Caco-2 (cell line): ENCODE measurements around the gene RFNG. TPM values are rescaled to one million over a fixed set of nuclear protein-coding genes. Genes with fewer than 3 reads are reported as not detected.

Experiments used
- BruUV-seq: library from RNA; stranded (reverse); fragments of 400-500 nt; replicated peaks from 2 replicates; lab custom pipeline; 2021; lab: Mats Ljungman, UMichigan
- CTCF ChIA-PET: fragments of 300-600 bp; sonication (Branson Sonifier 250); formaldehyde crosslinking; loops from one replicate; lab custom pipeline; 2022; ENCODE audit warnings: antibody characterized with exemption; lab: Charles Lee
- POLR2A ChIA-PET: fragments of 300-600 bp; sonication (Branson Sonifier 250); formaldehyde crosslinking; loops from one replicate; lab custom pipeline; 2022; ENCODE audit warnings: antibody characterized with exemption; lab: Charles Lee
- DNase-seq, 2 experiments: peaks; one replicate each; pipeline versions ENCODE4 v3.0.0 to v3.0.0-alpha.2; 2020 to 2022
- H3K27me3 ChIP-seq: replicated peaks from 2 replicates; pipeline ENCODE4 v1.6.0; 2011; ENCODE audit warnings: low read length; ENCODE audit not compliant: control insufficient read depth, insufficient read depth
- H3K36me3 ChIP-seq: 2 replicates; pipeline ENCODE4 v1.5.1; 2011; ENCODE audit warnings: low read length; ENCODE audit not compliant: control insufficient read depth, insufficient read depth
- H3K4me1 ChIP-seq: fragments of 250-450 bp; sonication (Bioruptor Pico); 2 replicates; pipeline ENCODE4 v1.5.1; 2020; ENCODE audit warnings: mild to moderate bottlenecking
- H3K4me3 ChIP-seq: 2 replicates; pipeline ENCODE4 v1.5.1; 2011; ENCODE audit warnings: low read depth, mild to moderate bottlenecking, control low read depth, low read length
- H3K9me3 ChIP-seq: fragments of 250-450 bp; sonication (Bioruptor Pico); 2 replicates; pipeline ENCODE4 v1.5.1; 2020; ENCODE audit warnings: mild to moderate bottlenecking, moderate library complexity
- H3K27ac Mint-ChIP-seq: one replicate; pipeline ENCODE4 v1.8.0; 2022; ENCODE audit warnings: mixed read lengths; ENCODE audit not compliant: unreplicated experiment
- H3K27me3 Mint-ChIP-seq: one replicate; pipeline ENCODE4 v1.8.0; 2022; ENCODE audit warnings: mixed read lengths; ENCODE audit not compliant: insufficient read depth, unreplicated experiment
- H3K36me3 Mint-ChIP-seq: one replicate; pipeline ENCODE4 v1.8.0; 2022; ENCODE audit warnings: mild to moderate bottlenecking, mixed read lengths; ENCODE audit not compliant: insufficient read depth, unreplicated experiment
- H3K4me1 Mint-ChIP-seq: one replicate; pipeline ENCODE4 v1.8.0; 2022; ENCODE audit warnings: low read depth, mixed read lengths; ENCODE audit not compliant: unreplicated experiment
- H3K4me3 Mint-ChIP-seq: one replicate; pipeline ENCODE4 v1.8.0; 2022; ENCODE audit warnings: mild to moderate bottlenecking, moderate library complexity, mixed read lengths; ENCODE audit not compliant: unreplicated experiment
- H3K9me3 Mint-ChIP-seq: one replicate; pipeline ENCODE4 v1.8.0; 2022; ENCODE audit warnings: mixed read lengths; ENCODE audit not compliant: unreplicated experiment
- intact Hi-C: fragments of 100-400 bp; cut with micrococcal nuclease; formaldehyde crosslinking; loops from one replicate; pipeline ENCODE4 v1.10.0; 2022; ENCODE audit not compliant: unreplicated experiment
- total RNA-seq: library from RNA; stranded (reverse); gene quantifications from 2 replicates; pipeline ENCODE4 v1.2.3, GENCODE V29; 2022
- TF ChIP-seq, protein P1 (sequence below), 2 experiments: fragments of 200-600 bp in 1 of 2; IDR thresholded peaks; 1 replicate in 1 of 2; 2 replicates in 1 of 2; pipeline versions ENCODE4 v1.5.1 to v1.8.0; 2011 to 2022; ENCODE audit warnings: antibody characterized with exemption in 1 of 2, control low read depth in 1 of 2, inconsistent platforms in 1 of 2, low read depth in 1 of 2, low read length in 1 of 2, mild to moderate bottlenecking in 1 of 2, moderate library complexity in 1 of 2; ENCODE audit not compliant: insufficient read depth in 1 of 2, severe bottlenecking in 1 of 2, unreplicated experiment in 1 of 2

Gene RFNG
- total RNA-seq, 1 experiment from 2014 or later: 35.5 TPM

- no TSS peak for BruUV-seq
- ChIA-PET POLR2A (no interaction called here), CTCF (no interaction called here)
- Mint-ChIP-seq H3K4me1 (no peaks in the 10 kb centered on the region), H3K9me3 (no peaks in the 10 kb centered on the region), H3K36me3 (peaks cover 62% of the 10 kb centered on the region), H3K27ac (no peak overlapping the region), H3K27me3 (no peaks in the 10 kb centered on the region), H3K4me3 (no peak overlapping the region)
- peaks cover 9% of the 10 kb centered on the region for H3K4me1 ChIP-seq
- H3K9me3 ChIP-seq: no peaks in the 10 kb centered on the region
- intact Hi-C loops: no loop called here
- no peak for DNase-seq
- TF ChIP-seq, protein P1, sequence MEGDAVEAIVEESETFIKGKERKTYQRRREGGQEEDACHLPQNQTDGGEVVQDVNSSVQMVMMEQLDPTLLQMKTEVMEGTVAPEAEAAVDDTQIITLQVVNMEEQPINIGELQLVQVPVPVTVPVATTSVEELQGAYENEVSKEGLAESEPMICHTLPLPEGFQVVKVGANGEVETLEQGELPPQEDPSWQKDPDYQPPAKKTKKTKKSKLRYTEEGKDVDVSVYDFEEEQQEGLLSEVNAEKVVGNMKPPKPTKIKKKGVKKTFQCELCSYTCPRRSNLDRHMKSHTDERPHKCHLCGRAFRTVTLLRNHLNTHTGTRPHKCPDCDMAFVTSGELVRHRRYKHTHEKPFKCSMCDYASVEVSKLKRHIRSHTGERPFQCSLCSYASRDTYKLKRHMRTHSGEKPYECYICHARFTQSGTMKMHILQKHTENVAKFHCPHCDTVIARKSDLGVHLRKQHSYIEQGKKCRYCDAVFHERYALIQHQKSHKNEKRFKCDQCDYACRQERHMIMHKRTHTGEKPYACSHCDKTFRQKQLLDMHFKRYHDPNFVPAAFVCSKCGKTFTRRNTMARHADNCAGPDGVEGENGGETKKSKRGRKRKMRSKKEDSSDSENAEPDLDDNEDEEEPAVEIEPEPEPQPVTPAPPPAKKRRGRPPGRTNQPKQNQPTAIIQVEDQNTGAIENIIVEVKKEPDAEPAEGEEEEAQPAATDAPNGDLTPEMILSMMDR (IDR thresholded peaks at IDR 0.05; ENCODE audit: insufficient read depth in 1 of 2, low read depth in 1 of 2, low read length in 1 of 2, severe bottlenecking in 1 of 2, unreplicated experiment in 1 of 2): no peak
- H3K36me3 ChIP-seq: no peaks in the 10 kb centered on the region; the same call in 1 of the 2 replicates
- H3K4me3 ChIP-seq: no peak overlapping the region
- H3K27me3 ChIP-seq: no peaks in the 10 kb centered on the region
Measured at GRCh38 chr17:82018152-82018988, 33.2 kb downstream of the RFNG start.

DNA sequence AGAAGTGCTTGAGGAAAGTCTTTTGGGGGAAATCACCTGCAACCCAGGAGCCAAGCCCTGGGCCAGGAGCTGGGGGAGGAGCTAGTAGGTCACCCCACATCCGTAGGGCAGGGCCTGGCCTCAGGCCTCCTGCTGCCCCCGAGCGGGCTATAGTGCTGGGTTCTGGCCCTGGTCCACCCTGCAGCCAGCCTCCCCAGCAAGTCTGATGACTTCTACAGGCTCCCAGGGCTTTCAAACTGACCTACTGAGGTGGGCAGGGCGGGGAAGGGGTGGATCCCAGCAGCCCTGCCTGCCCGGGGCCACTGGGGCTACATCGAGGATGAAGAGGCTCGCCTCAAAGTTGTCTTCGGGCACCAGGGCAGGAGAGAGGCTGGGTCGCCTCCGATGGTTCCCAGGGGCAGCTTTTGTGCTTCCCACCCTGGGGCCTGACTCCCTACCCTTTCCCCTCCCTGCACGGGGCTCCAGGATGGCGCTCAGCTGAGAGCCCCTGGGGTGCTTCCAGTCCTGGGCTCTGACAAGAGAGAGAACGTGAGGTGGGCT is 33.9 kb downstream of the RFNG start:
- Mint-ChIP-seq H3K36me3 (peaks cover 56% of the 10 kb centered on the region), H3K4me1 (no peaks in the 10 kb centered on the region), H3K27ac (no peak overlapping the region), H3K9me3 (no peaks in the 10 kb centered on the region), H3K4me3 (no peak overlapping the region), H3K27me3 (no peaks in the 10 kb centered on the region)
- Histone ChIP-seq H3K27me3 (no peaks in the 10 kb centered on the region), H3K36me3 (no peaks in the 10 kb centered on the region; the same call in 1 of the 2 replicates), H3K4me1 (peaks cover 11% of the 10 kb centered on the region), H3K4me3 (no peak overlapping the region), H3K9me3 (no peaks in the 10 kb centered on the region)
- intact Hi-C loops: no loop called here
- BruUV-seq: no TSS peak
- ChIA-PET POLR2A (no interaction called here), CTCF (no interaction called here)
- TF ChIP-seq, protein P1 (IDR thresholded peaks at IDR 0.05; ENCODE audit: insufficient read depth in 1 of 2, low read depth in 1 of 2, low read length in 1 of 2, severe bottlenecking in 1 of 2, unreplicated experiment in 1 of 2): no peak
- no peak for DNase-seq

GRCh38 chr17:82016875-82017459 is 34.6 kb downstream of the RFNG start:
- no peaks in the 10 kb centered on the region for H3K9me3 ChIP-seq
- ChIA-PET CTCF (no interaction called here), POLR2A (no interaction called here)
- intact Hi-C loops: no loop called here
- no peak overlapping the region for H3K4me3 ChIP-seq
- TF ChIP-seq, protein P1 (IDR thresholded peaks at IDR 0.05; ENCODE audit: insufficient read depth in 1 of 2, low read depth in 1 of 2, low read length in 1 of 2, severe bottlenecking in 1 of 2, unreplicated experiment in 1 of 2): no peak
- H3K36me3 ChIP-seq: no peaks in the 10 kb centered on the region; the same call in 1 of the 2 replicates
- H3K27me3 Mint-ChIP-seq: no peaks in the 10 kb centered on the region
- H3K4me1 Mint-ChIP-seq: no peaks in the 10 kb centered on the region
- no peaks in the 10 kb centered on the region for H3K27me3 ChIP-seq
- no peaks in the 10 kb centered on the region for H3K9me3 Mint-ChIP-seq
- peaks cover 49% of the 10 kb centered on the region for H3K36me3 Mint-ChIP-seq
- no peak overlapping the region for H3K4me3 Mint-ChIP-seq
- BruUV-seq: no TSS peak
- H3K4me1 ChIP-seq: peaks cover 11% of the 10 kb centered on the region
- no peak for DNase-seq
- H3K27ac Mint-ChIP-seq: no peak overlapping the region
